LNCaP clone FGC (cell line): ENCODE data around the gene PDGFRB.

Experiments used
- DNase-seq: peaks from one replicate; pipeline ENCODE4 v3.0.0-alpha.2; 2011; ENCODE audit warnings: low read depth
- H3K4me3 ChIP-seq: 2 replicates; pipeline ENCODE4 v1.5.1; 2011; ENCODE audit warnings: mild to moderate bottlenecking, low read depth, low read length, control low read depth
- CTCF ChIP-seq: IDR thresholded peaks from 2 replicates; pipeline ENCODE4 v1.5.1; 2012; ENCODE audit warnings: mild to moderate bottlenecking; ENCODE audit not compliant: control insufficient read depth, insufficient read depth; ENCODE audit errors: extremely low read depth

The PDGFRB gene

GRCh38 chr5:150111122-150111521 is 44.5 kb downstream of the PDGFRB start:
- no peak overlapping the region for H3K4me3 ChIP-seq
- TF ChIP-seq CTCF, result no peak
- DNase-seq, result no peak

- H3K4me3 ChIP-seq, result no peak overlapping the region
- no peak for TF ChIP-seq CTCF
- DNase-seq, result no peak
Measured at GRCh38 chr5:150109921-150110320, 45.7 kb downstream of the PDGFRB start.

- no peak overlapping the region for H3K4me3 ChIP-seq
- no peak for TF ChIP-seq CTCF
- DNase-seq, result no peak
Measured at GRCh38 chr5:150108711-150109514, 46.7 kb downstream of the PDGFRB start.

- DNase-seq, result no peak
- TF ChIP-seq CTCF, result no peak
- no peak overlapping the region for H3K4me3 ChIP-seq
Measured at GRCh38 chr5:150107909-150108447, 47.7 kb downstream of the PDGFRB start.

- no peak overlapping the region for H3K4me3 ChIP-seq
- TF ChIP-seq CTCF, result no peak
- no peak for DNase-seq
Measured at GRCh38 chr5:150106674-150107426, 48.8 kb downstream of the PDGFRB start.

GRCh38 chr5:150105928-150106615 is 49.6 kb downstream of the PDGFRB start:
- no peak overlapping the region for H3K4me3 ChIP-seq
- DNase-seq, result no peak
- TF ChIP-seq CTCF, result no peak
